GM12873 (cell line): ENCODE data around the gene ETFB.

ENCODE experiments used
- TF ChIP-seq, protein P1 (sequence below): IDR thresholded peaks from 2 replicates; pipeline ENCODE4 v1.5.1; 2012; ENCODE audit warnings: low read depth, mild to moderate bottlenecking, moderate library complexity, low read length, control low read depth; ENCODE audit not compliant: insufficient read depth; ENCODE audit errors: missing control alignments

ETFB gene

DNA sequence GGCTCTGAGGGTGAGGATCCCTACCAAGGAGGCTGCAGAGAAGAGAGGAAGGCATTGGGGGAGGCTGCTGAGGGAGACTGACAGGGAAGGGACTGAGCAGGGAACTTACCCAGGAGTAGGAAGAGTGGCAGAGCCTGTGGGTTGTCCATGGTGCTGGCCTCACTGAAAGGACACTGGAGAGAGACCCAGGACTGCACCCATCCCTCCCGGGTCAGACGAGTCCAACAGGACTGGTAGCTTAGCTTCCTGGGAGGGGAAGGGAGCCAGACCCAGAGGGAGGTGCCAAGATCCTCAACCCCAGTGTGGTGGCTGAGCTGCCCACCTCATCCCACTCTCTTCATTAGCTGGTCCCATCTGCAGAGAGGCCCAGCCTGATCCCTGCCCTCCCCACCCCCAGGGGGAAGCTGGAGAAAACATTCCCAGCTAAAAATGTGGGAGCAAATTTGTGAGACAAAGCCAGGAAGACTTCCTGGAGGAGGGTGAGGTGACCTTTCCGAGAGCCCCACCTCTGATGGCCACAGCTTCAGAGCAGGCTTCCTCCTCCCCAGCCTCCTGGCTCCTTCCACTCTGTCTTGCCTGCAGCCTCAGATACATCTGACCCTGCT lies 24.1 kb downstream of the ETFB start, which contains the start of gene VSIG10L:
VSIG10L (minus strand) TSS at position 164 of the 605 bp plus-strand sequence; CDS start at position 149, 15 bp downstream.
- TF ChIP-seq, protein P1, sequence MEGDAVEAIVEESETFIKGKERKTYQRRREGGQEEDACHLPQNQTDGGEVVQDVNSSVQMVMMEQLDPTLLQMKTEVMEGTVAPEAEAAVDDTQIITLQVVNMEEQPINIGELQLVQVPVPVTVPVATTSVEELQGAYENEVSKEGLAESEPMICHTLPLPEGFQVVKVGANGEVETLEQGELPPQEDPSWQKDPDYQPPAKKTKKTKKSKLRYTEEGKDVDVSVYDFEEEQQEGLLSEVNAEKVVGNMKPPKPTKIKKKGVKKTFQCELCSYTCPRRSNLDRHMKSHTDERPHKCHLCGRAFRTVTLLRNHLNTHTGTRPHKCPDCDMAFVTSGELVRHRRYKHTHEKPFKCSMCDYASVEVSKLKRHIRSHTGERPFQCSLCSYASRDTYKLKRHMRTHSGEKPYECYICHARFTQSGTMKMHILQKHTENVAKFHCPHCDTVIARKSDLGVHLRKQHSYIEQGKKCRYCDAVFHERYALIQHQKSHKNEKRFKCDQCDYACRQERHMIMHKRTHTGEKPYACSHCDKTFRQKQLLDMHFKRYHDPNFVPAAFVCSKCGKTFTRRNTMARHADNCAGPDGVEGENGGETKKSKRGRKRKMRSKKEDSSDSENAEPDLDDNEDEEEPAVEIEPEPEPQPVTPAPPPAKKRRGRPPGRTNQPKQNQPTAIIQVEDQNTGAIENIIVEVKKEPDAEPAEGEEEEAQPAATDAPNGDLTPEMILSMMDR, result no peak

DNA sequence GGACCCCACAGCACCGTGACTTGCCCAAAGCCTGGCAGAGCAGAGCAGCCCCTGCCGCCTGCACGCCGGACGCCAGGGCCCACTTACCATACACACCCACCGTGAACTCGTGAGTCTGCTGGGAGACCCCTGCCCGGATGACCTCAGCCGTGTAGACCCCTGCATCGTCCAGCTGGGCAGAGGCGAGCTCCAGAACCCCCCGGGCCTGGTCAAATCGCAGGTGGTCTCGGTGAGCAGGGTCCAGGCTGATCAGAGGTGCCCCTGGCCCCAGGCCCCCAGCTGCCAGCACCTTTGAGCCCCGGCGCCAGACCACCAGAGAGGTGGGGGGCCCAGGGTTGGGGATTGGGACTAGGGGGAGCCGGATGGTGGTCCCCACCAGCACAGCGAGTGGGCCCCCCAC lies 25.1 kb downstream of the ETFB start:
- TF ChIP-seq, protein P1, result no peak

DNA sequence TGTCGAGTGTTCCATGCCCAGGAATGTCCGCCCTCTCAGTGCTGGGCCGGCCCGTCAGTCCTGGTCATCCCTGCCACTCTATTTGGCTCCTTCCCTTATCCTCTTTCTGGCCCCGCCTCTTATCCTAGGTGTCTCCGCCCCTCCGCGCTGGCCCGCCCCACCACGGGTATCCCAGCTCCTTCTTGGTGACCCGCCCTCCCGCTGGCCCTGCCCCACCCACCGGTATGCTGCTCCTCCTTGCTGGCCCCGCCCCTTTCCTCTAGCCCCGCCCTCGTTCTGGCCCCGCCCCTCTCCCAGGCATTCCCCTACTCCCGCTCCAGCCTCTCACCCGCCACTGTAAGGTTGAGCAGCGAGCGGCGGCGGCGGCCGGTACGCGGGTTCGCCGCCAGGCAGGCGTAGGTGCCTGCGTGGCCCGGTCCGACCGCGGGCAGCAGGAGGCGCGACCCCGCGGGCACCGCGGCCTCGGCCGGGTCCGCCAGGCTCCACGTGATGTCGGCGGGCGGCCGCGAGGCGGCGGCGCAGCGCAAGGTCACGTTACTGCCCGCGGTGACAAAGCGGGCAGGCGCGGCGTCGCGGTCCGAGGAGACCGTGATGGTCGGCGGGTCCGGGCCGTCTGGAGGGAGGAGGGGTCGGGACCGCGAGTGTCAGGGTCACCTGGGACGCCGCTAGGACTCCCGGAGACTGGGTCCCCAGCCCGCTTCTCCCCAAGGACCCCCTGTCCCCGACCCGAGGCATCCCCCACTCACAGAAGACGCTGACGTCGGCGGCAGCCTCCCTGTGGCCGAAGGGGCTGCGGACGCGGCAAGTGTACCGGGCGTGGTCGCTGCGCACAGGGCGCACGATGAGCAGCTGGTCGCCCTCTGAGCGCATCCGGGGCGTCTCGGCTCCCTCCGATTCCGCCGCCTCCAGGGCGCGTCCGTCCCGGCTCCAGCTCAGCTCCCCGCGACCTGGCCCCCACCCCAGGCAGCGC lies 26.2 kb downstream of the ETFB start:
- TF ChIP-seq, protein P1, result peak; percentile 34

DNA sequence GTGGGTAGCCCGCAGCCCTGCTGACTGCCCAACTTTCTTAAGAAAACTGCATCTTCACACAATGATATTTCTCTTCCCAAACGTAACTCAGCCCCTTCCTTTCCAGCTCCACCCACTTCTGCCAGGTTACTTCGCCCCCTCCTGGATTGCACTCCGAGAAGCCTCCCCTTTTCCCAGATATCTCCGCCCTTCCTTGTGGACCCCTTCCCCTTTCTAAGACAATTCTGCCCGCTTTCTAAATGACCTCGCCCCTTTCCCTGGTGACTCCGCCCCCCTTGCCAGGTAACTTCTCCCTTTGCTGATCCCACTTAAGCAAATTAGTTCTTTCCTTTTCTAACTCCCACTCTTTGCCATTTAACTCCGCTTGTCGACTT lies 26.9 kb downstream of the ETFB start:
- TF ChIP-seq, protein P1, result no peak

DNA sequence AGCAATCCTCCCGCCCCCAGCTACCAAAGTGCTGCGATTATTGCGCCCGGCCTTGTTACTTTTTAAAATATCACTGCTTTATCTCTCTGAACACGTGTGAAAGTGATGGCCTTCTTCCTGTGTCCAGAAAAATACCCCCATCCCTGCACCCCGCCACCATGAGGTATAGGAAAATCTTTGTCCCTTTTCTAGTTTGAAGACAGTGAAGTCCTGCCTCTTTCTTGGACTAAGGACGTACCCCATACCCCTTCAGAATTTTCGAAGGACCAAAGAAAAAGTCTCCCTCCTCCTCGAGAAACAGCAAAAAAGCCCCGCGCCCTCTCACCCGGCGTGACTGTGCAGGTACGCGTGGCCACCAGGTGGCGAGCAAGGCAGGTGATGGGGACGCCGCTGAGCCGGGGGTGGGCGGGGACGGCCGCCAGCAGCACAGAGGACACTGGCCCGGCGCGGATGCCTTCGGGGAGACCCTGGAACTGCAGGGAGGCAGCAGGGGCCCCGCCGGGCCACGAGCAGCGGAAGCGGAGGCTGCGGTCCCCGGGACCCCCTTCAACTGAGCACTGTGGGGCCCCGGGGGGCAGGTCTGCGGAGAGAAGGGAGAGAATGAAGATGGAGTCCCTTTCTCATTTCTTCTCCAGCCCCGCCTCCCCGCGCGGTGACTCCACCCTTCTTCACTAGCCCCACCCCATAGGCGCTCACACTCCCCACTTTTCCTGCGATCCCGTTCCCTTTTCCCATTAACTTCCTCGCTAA lies 27.4 kb downstream of the ETFB start:
- TF ChIP-seq, protein P1, result peak; percentile 78

DNA sequence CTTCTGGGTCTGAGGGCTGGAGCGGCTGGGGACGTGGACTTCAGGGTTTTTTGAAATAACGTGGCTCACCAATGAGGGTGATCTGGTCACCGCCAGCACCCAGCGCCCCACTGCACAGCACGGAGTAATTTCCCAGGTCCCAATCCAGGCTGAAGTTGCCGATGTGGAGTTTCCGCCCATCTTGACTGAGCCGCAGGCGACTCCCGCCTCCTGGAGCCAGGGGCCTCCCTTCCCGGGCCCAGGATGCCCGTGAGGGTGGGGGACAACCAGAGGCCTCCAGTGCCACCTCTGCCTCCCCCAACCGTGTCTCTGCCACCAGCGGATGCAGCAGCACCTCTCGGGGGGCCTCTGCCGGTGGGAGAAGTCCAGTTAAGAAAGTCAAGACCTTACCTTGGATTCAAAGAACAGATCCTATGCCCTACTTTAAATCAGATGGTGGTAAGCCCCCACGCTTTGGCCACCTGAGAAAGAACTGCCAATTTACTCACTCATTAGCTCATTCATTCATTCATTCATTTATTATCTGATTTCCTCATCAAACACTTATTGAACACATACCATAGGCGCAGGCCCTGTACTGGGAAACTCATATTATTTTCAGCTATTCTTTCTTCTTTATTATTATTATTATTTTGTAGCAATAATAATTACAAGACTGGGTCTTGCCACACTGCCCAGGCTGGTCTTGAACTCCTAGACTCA lies 28.2 kb downstream of the ETFB start:
- TF ChIP-seq, protein P1, result no peak
